Esophagus squamous epithelium (tissue), 5 donors: ENCODE data around the gene GZMM. TPM values are rescaled to one million over a fixed set of nuclear protein-coding genes. Genes with fewer than 3 reads are reported as not detected.

Experiments
- DNase-seq: peaks from one replicate; lab custom pipeline; 2025; lab: John Stamatoyannopoulos, UW
- H3K27ac ChIP-seq, 4 donors: fragments of 200-600 bp; sonication (generic); one replicate each; pipeline ENCODE4 v1.5.1; 2016 to 2019; ENCODE audit warnings: mild to moderate bottlenecking in 1 of 4
- H3K27me3 ChIP-seq, 4 donors: fragments of 200-600 bp; sonication (generic); 1 replicate in 3 of 4; 2 replicates in 1 of 4; pipeline versions ENCODE4 v1.5.1 to v1.6.0; 2017 to 2021; ENCODE audit warnings: antibody characterized with exemption in 1 of 4
- H3K36me3 ChIP-seq, 3 donors: fragments of 200-600 bp; sonication (generic); one replicate each; pipeline ENCODE4 v1.5.1; 2016 to 2019
- H3K4me1 ChIP-seq, 3 donors: fragments of 200-600 bp; sonication (generic); one replicate each; pipeline ENCODE4 v1.5.1; 2017 to 2019
- H3K4me3 ChIP-seq, 4 donors: fragments of 200-600 bp; sonication (generic); 1 replicate in 3 of 4; 2 replicates in 1 of 4; pipeline ENCODE4 v1.5.1; 2016 to 2019; ENCODE audit warnings: mild to moderate bottlenecking in 2 of 4, moderate library complexity in 1 of 4
- H3K9me3 ChIP-seq, 3 donors: fragments of 200-600 bp; sonication (generic); one replicate each; pipeline ENCODE4 v1.5.1; 2016 to 2019
- POLR2A ChIP-seq, 4 donors: fragments of 450-650 bp; IDR thresholded peaks; one replicate each; pipeline ENCODE4 v1.6.1; 2017; ENCODE audit warnings: antibody characterized with exemption in 4 of 4, mild to moderate bottlenecking in 4 of 4, moderate library complexity in 3 of 4
- WGBS, 2 donors: methylation state at CpG; one replicate each; pipeline ENCODE4 v1.1.5; 2018; 5-methylcytosine and 5-hydroxymethylcytosine counted together
- intact Hi-C: fragments of 100-400 bp; cut with DNase I; formaldehyde crosslinking; loops from one replicate; pipeline ENCODE4 v1.15.0; 2022
- total RNA-seq, 4 donors: library from RNA; depleted of rRNA; stranded (reverse); fragments of >200 nt; gene quantifications; one replicate each; pipeline ENCODE4 v1.1.0, GENCODE V29; 2016
- TF ChIP-seq, protein P1 (sequence below), 6 experiments: fragments of 450-650 bp in 4 of 6; fragments of 200-600 bp in 2 of 6; sonication (generic) in 2 of 6; IDR thresholded peaks; one replicate each; pipeline ENCODE4 v1.5.1; 2016 to 2019; ENCODE audit warnings: antibody characterized with exemption in 6 of 6, mild to moderate bottlenecking in 4 of 6, moderate library complexity in 4 of 6
- donor health status: DM: yes; HTN: yes; CAD: no.

The GZMM gene
- total RNA-seq, 4 donors from 2014 or later: 0.48 to 0.95 (median 0.57) TPM; not detected in 1

DNA sequence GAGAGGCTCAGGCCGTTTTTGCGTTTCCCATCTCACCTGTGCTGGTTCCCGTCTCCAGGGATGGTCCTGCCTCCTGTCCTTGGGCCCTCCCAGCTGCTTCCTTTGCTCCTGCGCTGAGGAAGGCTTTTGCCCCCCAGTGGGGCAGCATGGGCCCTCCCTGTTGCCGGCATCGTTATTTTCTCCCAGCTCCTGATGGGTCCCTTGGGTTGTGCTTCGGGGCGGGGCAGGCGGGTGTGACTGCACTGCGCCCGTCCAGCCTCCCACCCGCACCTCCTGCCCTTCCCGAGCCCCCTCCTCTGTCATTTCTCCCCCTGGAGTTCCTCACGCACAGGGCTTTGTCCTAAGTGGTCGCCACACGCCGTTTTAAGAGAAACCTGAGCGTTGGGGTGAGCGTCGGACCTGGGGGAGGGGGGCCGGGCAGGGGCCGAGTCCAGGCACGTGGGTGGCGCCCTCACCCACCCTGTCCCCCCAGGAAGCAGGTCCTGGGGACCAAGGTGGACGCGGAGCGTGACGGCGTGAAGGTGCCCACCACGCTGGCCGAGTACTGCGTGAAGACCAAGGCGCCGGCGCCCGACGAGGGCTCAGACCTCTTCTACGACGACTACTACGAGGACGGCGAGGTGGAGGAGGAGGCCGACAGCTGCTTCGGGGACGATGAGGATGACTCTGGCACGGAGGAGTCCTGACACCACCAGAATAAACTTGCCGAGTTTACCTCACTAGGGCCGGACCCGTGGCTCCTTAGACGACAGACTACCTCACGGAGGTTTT, 2.8 kb upstream of the GZMM start:
- intact Hi-C loops: no loop called here
- no peak for DNase-seq
- H3K4me3 ChIP-seq: no peak overlapping the region
- H3K27me3 ChIP-seq: no peaks in the 10 kb centered on the region
- no peak for TF ChIP-seq POLR2A (IDR thresholded peaks at IDR 0.05)
- TF ChIP-seq, protein P1, sequence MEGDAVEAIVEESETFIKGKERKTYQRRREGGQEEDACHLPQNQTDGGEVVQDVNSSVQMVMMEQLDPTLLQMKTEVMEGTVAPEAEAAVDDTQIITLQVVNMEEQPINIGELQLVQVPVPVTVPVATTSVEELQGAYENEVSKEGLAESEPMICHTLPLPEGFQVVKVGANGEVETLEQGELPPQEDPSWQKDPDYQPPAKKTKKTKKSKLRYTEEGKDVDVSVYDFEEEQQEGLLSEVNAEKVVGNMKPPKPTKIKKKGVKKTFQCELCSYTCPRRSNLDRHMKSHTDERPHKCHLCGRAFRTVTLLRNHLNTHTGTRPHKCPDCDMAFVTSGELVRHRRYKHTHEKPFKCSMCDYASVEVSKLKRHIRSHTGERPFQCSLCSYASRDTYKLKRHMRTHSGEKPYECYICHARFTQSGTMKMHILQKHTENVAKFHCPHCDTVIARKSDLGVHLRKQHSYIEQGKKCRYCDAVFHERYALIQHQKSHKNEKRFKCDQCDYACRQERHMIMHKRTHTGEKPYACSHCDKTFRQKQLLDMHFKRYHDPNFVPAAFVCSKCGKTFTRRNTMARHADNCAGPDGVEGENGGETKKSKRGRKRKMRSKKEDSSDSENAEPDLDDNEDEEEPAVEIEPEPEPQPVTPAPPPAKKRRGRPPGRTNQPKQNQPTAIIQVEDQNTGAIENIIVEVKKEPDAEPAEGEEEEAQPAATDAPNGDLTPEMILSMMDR (IDR thresholded peaks at IDR 0.05): no peak
- H3K36me3 ChIP-seq: peaks cover 17 to 63% (median 46%) of the 10 kb centered on the region in 3 donors
- WGBS, 2 donors: 86 to 90% methylated on average over 23 to 27 of the region's 51 CpGs
- no peak overlapping the region for H3K27ac ChIP-seq
- H3K9me3 ChIP-seq: no peaks in the 10 kb centered on the region
- H3K4me1 ChIP-seq: peaks cover 0 to 4% (median 0%) of the 10 kb centered on the region in 3 donors

- Histone ChIP-seq H3K36me3 (peaks cover 11 to 57% (median 39%) of the 10 kb centered on the region in 3 donors), H3K4me1 (peaks cover 0 to 4% (median 0%) of the 10 kb centered on the region in 3 donors), H3K27ac (no peak overlapping the region), H3K9me3 (no peaks in the 10 kb centered on the region), H3K27me3 (no peaks in the 10 kb centered on the region), H3K4me3 (no peak overlapping the region)
- WGBS, 2 donors: 88% methylated on average over 3 of the region's 26 CpGs; no CpG with 5 or more reads in 1 of the 2 donors
- no peak for TF ChIP-seq POLR2A (IDR thresholded peaks at IDR 0.05)
- TF ChIP-seq, protein P1 (IDR thresholded peaks at IDR 0.05): no peak
- intact Hi-C loops: no loop called here
- DNase-seq: no peak
These were observed 2.2 kb upstream of the GZMM start for GRCh38 chr19:541699-542098.

DNA sequence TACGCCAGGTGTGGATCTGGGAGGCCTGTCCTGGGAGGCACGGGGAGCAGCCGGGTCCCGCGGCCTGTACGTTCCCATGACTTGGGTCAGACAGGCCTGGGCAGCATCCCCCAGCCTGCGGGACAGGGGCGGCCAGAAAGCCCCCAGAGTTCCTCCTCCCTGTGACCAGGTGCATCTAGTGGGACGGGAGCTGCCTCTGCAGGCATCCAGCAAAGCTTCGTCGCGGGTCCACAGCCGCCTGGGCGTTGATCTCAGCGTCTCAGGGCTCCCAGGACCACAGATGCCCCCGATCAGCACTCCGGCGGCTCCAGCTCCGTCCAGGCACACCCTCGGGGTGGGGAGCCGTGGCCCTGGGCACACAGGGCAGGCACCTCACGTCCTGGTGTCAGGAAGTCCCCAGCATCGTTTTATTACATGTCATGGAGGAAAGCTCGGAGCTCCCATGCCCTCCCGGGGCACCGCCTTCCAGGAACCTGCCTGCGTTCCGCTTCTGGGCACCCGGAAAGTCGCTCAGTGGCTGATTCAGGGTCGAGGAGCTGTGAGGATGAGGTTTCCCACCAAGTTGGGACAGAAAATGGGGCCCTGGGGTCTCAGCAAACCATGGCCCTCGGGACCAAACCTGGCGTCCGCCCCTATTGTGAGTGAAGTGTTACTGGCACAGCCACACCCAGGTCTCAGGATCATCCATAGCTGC, 1.5 kb upstream of the GZMM start:
- Histone ChIP-seq H3K27me3 (no peaks in the 10 kb centered on the region), H3K4me3 (no peak overlapping the region), H3K27ac (no peak overlapping the region), H3K4me1 (peaks cover 0 to 4% (median 0%) of the 10 kb centered on the region in 3 donors), H3K9me3 (no peaks in the 10 kb centered on the region), H3K36me3 (peaks cover 6 to 51% (median 34%) of the 10 kb centered on the region in 3 donors)
- DNase-seq: no peak
- intact Hi-C loops: no loop called here
- no peak for TF ChIP-seq POLR2A (IDR thresholded peaks at IDR 0.05)
- TF ChIP-seq, protein P1 (IDR thresholded peaks at IDR 0.05): no peak
- 98% methylated on average over 8 of the region's 34 CpGs; no CpG with 5 or more reads in 1 of the 2 donors for WGBS, 2 donors

DNA sequence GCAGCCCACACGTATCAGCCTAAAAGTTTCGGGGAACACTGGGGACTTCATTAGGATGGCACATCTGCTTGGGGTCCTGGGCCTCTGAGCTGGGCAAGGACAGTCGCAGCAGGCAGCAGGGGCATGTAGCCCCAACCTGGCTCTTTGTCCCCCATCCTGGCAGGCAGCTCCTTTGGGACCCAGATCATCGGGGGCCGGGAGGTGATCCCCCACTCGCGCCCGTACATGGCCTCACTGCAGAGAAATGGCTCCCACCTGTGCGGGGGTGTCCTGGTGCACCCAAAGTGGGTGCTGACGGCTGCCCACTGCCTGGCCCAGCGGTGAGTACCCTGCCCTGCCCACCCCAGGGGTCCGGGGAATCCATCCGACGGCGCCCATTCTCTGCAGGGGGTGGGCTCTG, 3.3 kb downstream of the GZMM start:
- DNase-seq: no peak
- TF ChIP-seq, protein P1 (IDR thresholded peaks at IDR 0.05): no peak
- no peak for TF ChIP-seq POLR2A (IDR thresholded peaks at IDR 0.05)
- no peaks in the 10 kb centered on the region for H3K9me3 ChIP-seq
- peaks cover 0 to 10% (median 0%) of the 10 kb centered on the region in 3 donors for H3K4me1 ChIP-seq
- intact Hi-C loops: no loop called here
- no peak overlapping the region for H3K4me3 ChIP-seq
- WGBS, 2 donors: 79 to 91% methylated on average over 3 of the region's 15 CpGs
- peaks cover 0 to 33% (median 0%) of the 10 kb centered on the region in 4 donors for H3K27me3 ChIP-seq
- peaks cover 0 to 12% (median 5%) of the 10 kb centered on the region in 3 donors for H3K36me3 ChIP-seq
- no peak overlapping the region for H3K27ac ChIP-seq
